ENCODE results near the gene IQCK.

Gene IQCK

GRCh38 chr16:19771040-19771439 is 53.0 kb downstream of the IQCK start:
- no peaks in the 10 kb centered on the region for H3K9me3 ChIP-seq
- H3K4me3 ChIP-seq (ENCODE audit: low read depth, low read length), result no peak overlapping the region
- no peak for TF ChIP-seq CTCF (IDR thresholded peaks at IDR 0.05; ENCODE audit: low read depth, low read length)
- H3K27me3 ChIP-seq, result no peaks in the 10 kb centered on the region
- no peaks in the 10 kb centered on the region for H3K4me1 ChIP-seq
- DNase-seq, result no peak
- H3K36me3 ChIP-seq, result no peaks in the 10 kb centered on the region

- Histone ChIP-seq H3K36me3 (no peaks in the 10 kb centered on the region), H3K27me3 (no peaks in the 10 kb centered on the region), H3K4me3 (ENCODE audit: low read depth, low read length) (no peak overlapping the region), H3K4me1 (no peaks in the 10 kb centered on the region), H3K9me3 (no peaks in the 10 kb centered on the region)
- DNase-seq, result no peak
- TF ChIP-seq CTCF (IDR thresholded peaks at IDR 0.05; ENCODE audit: low read depth, low read length), result no peak
Measured at GRCh38 chr16:19771796-19772195, 53.7 kb downstream of the IQCK start.

GRCh38 chr16:19774024-19774423 is 56.0 kb downstream of the IQCK start:
- no peak overlapping the region for H3K4me3 ChIP-seq (ENCODE audit: low read depth, low read length)
- H3K9me3 ChIP-seq, result no peaks in the 10 kb centered on the region
- no peaks in the 10 kb centered on the region for H3K36me3 ChIP-seq
- H3K27me3 ChIP-seq, result no peaks in the 10 kb centered on the region
- DNase-seq, result no peak
- TF ChIP-seq CTCF (IDR thresholded peaks at IDR 0.05; ENCODE audit: low read depth, low read length), result no peak
- no peaks in the 10 kb centered on the region for H3K4me1 ChIP-seq

- H3K36me3 ChIP-seq, result no peaks in the 10 kb centered on the region
- no peak for TF ChIP-seq CTCF (IDR thresholded peaks at IDR 0.05; ENCODE audit: low read depth, low read length)
- no peak overlapping the region for H3K4me3 ChIP-seq (ENCODE audit: low read depth, low read length)
- DNase-seq, result no peak
- no peaks in the 10 kb centered on the region for H3K9me3 ChIP-seq
- no peaks in the 10 kb centered on the region for H3K4me1 ChIP-seq
- H3K27me3 ChIP-seq, result no peaks in the 10 kb centered on the region
Measured at GRCh38 chr16:19776147-19776546, 58.1 kb downstream of the IQCK start.

GRCh38 chr16:19776565-19776964 is 58.5 kb downstream of the IQCK start:
- H3K9me3 ChIP-seq, result no peaks in the 10 kb centered on the region
- no peak for TF ChIP-seq CTCF (IDR thresholded peaks at IDR 0.05; ENCODE audit: low read depth, low read length)
- H3K4me1 ChIP-seq, result no peaks in the 10 kb centered on the region
- DNase-seq, result no peak
- no peak overlapping the region for H3K4me3 ChIP-seq (ENCODE audit: low read depth, low read length)
- H3K27me3 ChIP-seq, result no peaks in the 10 kb centered on the region
- H3K36me3 ChIP-seq, result no peaks in the 10 kb centered on the region

GRCh38 chr16:19780321-19780720 is 62.2 kb downstream of the IQCK start:
- DNase-seq, result no peak
- no peak overlapping the region for H3K4me3 ChIP-seq (ENCODE audit: low read depth, low read length)
- H3K36me3 ChIP-seq, result no peaks in the 10 kb centered on the region
- no peaks in the 10 kb centered on the region for H3K4me1 ChIP-seq
- no peaks in the 10 kb centered on the region for H3K27me3 ChIP-seq
- no peaks in the 10 kb centered on the region for H3K9me3 ChIP-seq
- TF ChIP-seq CTCF (IDR thresholded peaks at IDR 0.05; ENCODE audit: low read depth, low read length), result no peak

All from BE2C (cell line).